Caco-2 (cell line): ENCODE results near the gene GINS1. TPM values are rescaled to one million over a fixed set of nuclear protein-coding genes. Genes with fewer than 3 reads are reported as not detected.

Source experiments
- BruUV-seq: library from RNA; stranded (reverse); fragments of 400-500 nt; replicated peaks from 2 replicates; lab custom pipeline; 2021; lab: Mats Ljungman, UMichigan
- CTCF ChIA-PET: fragments of 300-600 bp; sonication (Branson Sonifier 250); formaldehyde crosslinking; loops from one replicate; lab custom pipeline; 2022; ENCODE audit warnings: antibody characterized with exemption; lab: Charles Lee
- POLR2A ChIA-PET: fragments of 300-600 bp; sonication (Branson Sonifier 250); formaldehyde crosslinking; loops from one replicate; lab custom pipeline; 2022; ENCODE audit warnings: antibody characterized with exemption; lab: Charles Lee
- DNase-seq, 2 experiments: peaks; one replicate each; pipeline versions ENCODE4 v3.0.0 to v3.0.0-alpha.2; 2020 to 2022
- H3K27me3 ChIP-seq: replicated peaks from 2 replicates; pipeline ENCODE4 v1.6.0; 2011; ENCODE audit warnings: low read length; ENCODE audit not compliant: control insufficient read depth, insufficient read depth
- H3K36me3 ChIP-seq: 2 replicates; pipeline ENCODE4 v1.5.1; 2011; ENCODE audit warnings: low read length; ENCODE audit not compliant: control insufficient read depth, insufficient read depth
- H3K4me1 ChIP-seq: fragments of 250-450 bp; sonication (Bioruptor Pico); 2 replicates; pipeline ENCODE4 v1.5.1; 2020; ENCODE audit warnings: mild to moderate bottlenecking
- H3K4me3 ChIP-seq: 2 replicates; pipeline ENCODE4 v1.5.1; 2011; ENCODE audit warnings: low read depth, mild to moderate bottlenecking, control low read depth, low read length
- H3K9me3 ChIP-seq: fragments of 250-450 bp; sonication (Bioruptor Pico); 2 replicates; pipeline ENCODE4 v1.5.1; 2020; ENCODE audit warnings: mild to moderate bottlenecking, moderate library complexity
- H3K27ac Mint-ChIP-seq: one replicate; pipeline ENCODE4 v1.8.0; 2022; ENCODE audit warnings: mixed read lengths; ENCODE audit not compliant: unreplicated experiment
- H3K27me3 Mint-ChIP-seq: one replicate; pipeline ENCODE4 v1.8.0; 2022; ENCODE audit warnings: mixed read lengths; ENCODE audit not compliant: insufficient read depth, unreplicated experiment
- H3K36me3 Mint-ChIP-seq: one replicate; pipeline ENCODE4 v1.8.0; 2022; ENCODE audit warnings: mild to moderate bottlenecking, mixed read lengths; ENCODE audit not compliant: insufficient read depth, unreplicated experiment
- H3K4me1 Mint-ChIP-seq: one replicate; pipeline ENCODE4 v1.8.0; 2022; ENCODE audit warnings: low read depth, mixed read lengths; ENCODE audit not compliant: unreplicated experiment
- H3K4me3 Mint-ChIP-seq: one replicate; pipeline ENCODE4 v1.8.0; 2022; ENCODE audit warnings: mild to moderate bottlenecking, moderate library complexity, mixed read lengths; ENCODE audit not compliant: unreplicated experiment
- H3K9me3 Mint-ChIP-seq: one replicate; pipeline ENCODE4 v1.8.0; 2022; ENCODE audit warnings: mixed read lengths; ENCODE audit not compliant: unreplicated experiment
- CTCF ChIP-seq, 2 experiments: fragments of 200-600 bp in 1 of 2; IDR thresholded peaks; 1 replicate in 1 of 2; 2 replicates in 1 of 2; pipeline versions ENCODE4 v1.5.1 to v1.8.0; 2011 to 2022; ENCODE audit warnings: antibody characterized with exemption in 1 of 2, control low read depth in 1 of 2, inconsistent platforms in 1 of 2, low read depth in 1 of 2, low read length in 1 of 2, mild to moderate bottlenecking in 1 of 2, moderate library complexity in 1 of 2; ENCODE audit not compliant: insufficient read depth in 1 of 2, severe bottlenecking in 1 of 2, unreplicated experiment in 1 of 2
- intact Hi-C: fragments of 100-400 bp; cut with micrococcal nuclease; formaldehyde crosslinking; loops from one replicate; pipeline ENCODE4 v1.10.0; 2022; ENCODE audit not compliant: unreplicated experiment
- total RNA-seq: library from RNA; stranded (reverse); gene quantifications from 2 replicates; pipeline ENCODE4 v1.2.3, GENCODE V29; 2022

The GINS1 gene
- total RNA-seq, 1 experiment from 2014 or later = 50.9 TPM

- BruUV-seq = no TSS peak
- Histone ChIP-seq H3K36me3 (no peaks in the 10 kb centered on the region), H3K27me3 (no peaks in the 10 kb centered on the region), H3K9me3 (no peaks in the 10 kb centered on the region), H3K4me3 (no peak overlapping the region), H3K4me1 (no peaks in the 10 kb centered on the region)
- peaks cover 10% of the 10 kb centered on the region for H3K36me3 Mint-ChIP-seq
- intact Hi-C loops = no loop called here
- H3K4me3 Mint-ChIP-seq = no peak overlapping the region
- ChIA-PET CTCF (no interaction called here), POLR2A (no interaction called here)
- TF ChIP-seq CTCF (IDR thresholded peaks at IDR 0.05; ENCODE audit: insufficient read depth in 1 of 2, low read depth in 1 of 2, low read length in 1 of 2, severe bottlenecking in 1 of 2, unreplicated experiment in 1 of 2) = no peak
- no peaks in the 10 kb centered on the region for H3K27me3 Mint-ChIP-seq
- no peaks in the 10 kb centered on the region for H3K9me3 Mint-ChIP-seq
- no peak for DNase-seq
- H3K27ac Mint-ChIP-seq = no peak overlapping the region
- H3K4me1 Mint-ChIP-seq = no peaks in the 10 kb centered on the region
These were observed 51.8 kb downstream of the GINS1 start for GRCh38 chr20:25459111-25459830.

- H3K36me3 Mint-ChIP-seq = peaks cover 10% of the 10 kb centered on the region
These were observed 52.6 kb downstream of the GINS1 start for GRCh38 chr20:25459916-25460535.

More at GRCh38 chr20:25459916-25460535, 52.6 kb downstream of the GINS1 start:
- H3K9me3 Mint-ChIP-seq = no peaks in the 10 kb centered on the region
- Histone ChIP-seq H3K4me3 (no peak overlapping the region), H3K27me3 (no peaks in the 10 kb centered on the region), H3K9me3 (no peaks in the 10 kb centered on the region), H3K4me1 (no peaks in the 10 kb centered on the region), H3K36me3 (no peaks in the 10 kb centered on the region)
- no TSS peak for BruUV-seq
- CTCF ChIA-PET = no interaction called here
- H3K27me3 Mint-ChIP-seq = no peaks in the 10 kb centered on the region
- H3K4me3 Mint-ChIP-seq = no peak overlapping the region
- TF ChIP-seq CTCF (IDR thresholded peaks at IDR 0.05; ENCODE audit: insufficient read depth in 1 of 2, low read depth in 1 of 2, low read length in 1 of 2, severe bottlenecking in 1 of 2, unreplicated experiment in 1 of 2) = no peak
- intact Hi-C loops = loop anchor here (10.0 kb wide), 1 partner anchor 235 kb away; the partner anchor contains the start of gene ZNF337
- no peak for DNase-seq
- POLR2A ChIA-PET = no interaction called here
- no peak overlapping the region for H3K27ac Mint-ChIP-seq
- no peaks in the 10 kb centered on the region for H3K4me1 Mint-ChIP-seq
